WTC11 (cell line): Measurements from ENCODE around the gene SF3B4. TPM values are rescaled to one million over a fixed set of nuclear protein-coding genes. Genes with fewer than 3 reads are reported as not detected.

Experiments used
- ATAC-seq: fragments of 200-7000 bp; cut with Tn5 transposase; 2 replicates; pipeline ENCODE4 v1.10.0; 2021; ENCODE audit warnings: mild to moderate bottlenecking, moderate library complexity
- CTCF ChIA-PET: fragments of 300-600 bp; sonication (Branson Sonifier 250); formaldehyde crosslinking; loops from one replicate; lab custom pipeline; 2021; ENCODE audit warnings: antibody characterized with exemption; lab: Charles Lee
- POLR2A ChIA-PET: fragments of 350-600 bp; sonication (Branson Sonifier 250); formaldehyde crosslinking; loops from one replicate; lab custom pipeline; 2021; ENCODE audit warnings: antibody characterized with exemption; lab: Charles Lee
- DNase-seq: peaks from one replicate; pipeline ENCODE4 v3.0.0; 2021; ENCODE audit warnings: low spot score
- H3K27ac Mint-ChIP-seq: 2 replicates; pipeline ENCODE4 v1.8.0; 2021; ENCODE audit warnings: mixed read lengths
- H3K27me3 Mint-ChIP-seq: 2 replicates; pipeline ENCODE4 v1.8.0; 2021; ENCODE audit warnings: low read depth, mild to moderate bottlenecking, moderate library complexity, mixed read lengths
- H3K36me3 Mint-ChIP-seq: 2 replicates; pipeline ENCODE4 v1.8.0; 2021; ENCODE audit warnings: mixed read lengths
- H3K4me1 Mint-ChIP-seq: 2 replicates; pipeline ENCODE4 v1.8.0; 2022; ENCODE audit warnings: mixed read lengths
- H3K4me3 Mint-ChIP-seq: 2 replicates; pipeline ENCODE4 v1.8.0; 2021; ENCODE audit warnings: mild to moderate bottlenecking, moderate library complexity, mixed read lengths
- H3K9me3 Mint-ChIP-seq: 2 replicates; pipeline ENCODE4 v1.8.0; 2021; ENCODE audit warnings: mixed read lengths
- ATF3 ChIP-seq: sonication (generic); formaldehyde crosslinking; conservative IDR thresholded peaks from 2 replicates; pipeline ENCODE4 v1.8.1; 2022; ENCODE audit warnings: mild to moderate bottlenecking, missing genetic modification reagents
- CBFB ChIP-seq: sonication (generic); formaldehyde crosslinking; IDR thresholded peaks from 2 replicates; pipeline ENCODE4 v1.8.1; 2022; ENCODE audit warnings: mild to moderate bottlenecking, low read depth, missing genetic modification reagents
- CTCF ChIP-seq: fragments of 200-600 bp; IDR thresholded peaks from 2 replicates; pipeline ENCODE4 v1.8.0; 2022; ENCODE audit warnings: antibody characterized with exemption
- E2F1 ChIP-seq: sonication (generic); formaldehyde crosslinking; IDR thresholded peaks from 2 replicates; pipeline ENCODE4 v1.8.0; 2022; ENCODE audit warnings: mild to moderate bottlenecking, missing genetic modification reagents
- E2F5 ChIP-seq: sonication (generic); formaldehyde crosslinking; IDR thresholded peaks from 2 replicates; pipeline ENCODE4 v1.8.1; 2022; ENCODE audit warnings: mild to moderate bottlenecking, moderate library complexity, missing genetic modification reagents
- ELF4 ChIP-seq: sonication (generic); formaldehyde crosslinking; IDR thresholded peaks from 2 replicates; pipeline ENCODE4 v1.8.1; 2022; ENCODE audit warnings: low read depth, mild to moderate bottlenecking, moderate library complexity, missing genetic modification reagents
- ESRRA ChIP-seq: sonication (generic); formaldehyde crosslinking; IDR thresholded peaks from 2 replicates; pipeline ENCODE4 v1.8.1; 2022; ENCODE audit warnings: mild to moderate bottlenecking, missing genetic modification reagents, borderline replicate concordance
- ETV6 ChIP-seq: sonication (generic); formaldehyde crosslinking; IDR thresholded peaks from 2 replicates; pipeline ENCODE4 v1.8.1; 2022; ENCODE audit warnings: mild to moderate bottlenecking, missing genetic modification reagents
- FOXK1 ChIP-seq: sonication (generic); formaldehyde crosslinking; IDR thresholded peaks from 2 replicates; pipeline ENCODE4 v1.8.0; 2022; ENCODE audit warnings: mild to moderate bottlenecking, moderate library complexity, missing genetic modification reagents
- FOXP1 ChIP-seq: sonication (generic); formaldehyde crosslinking; IDR thresholded peaks from 2 replicates; pipeline ENCODE4 v1.8.0; 2022; ENCODE audit warnings: missing genetic modification reagents, mild to moderate bottlenecking, moderate library complexity, borderline replicate concordance
- FOXP4 ChIP-seq: sonication (generic); formaldehyde crosslinking; IDR thresholded peaks from 2 replicates; pipeline ENCODE4 v1.8.0; 2022; ENCODE audit warnings: mild to moderate bottlenecking, missing genetic modification reagents
- IRF1 ChIP-seq: sonication (generic); formaldehyde crosslinking; IDR thresholded peaks from 2 replicates; pipeline ENCODE4 v1.8.0; 2023; ENCODE audit warnings: missing genetic modification reagents
- JUN ChIP-seq: sonication (generic); formaldehyde crosslinking; IDR thresholded peaks from 2 replicates; pipeline ENCODE4 v1.8.0; 2023; ENCODE audit warnings: mild to moderate bottlenecking, missing genetic modification reagents
- KAT7 ChIP-seq: sonication (generic); formaldehyde crosslinking; IDR thresholded peaks from 2 replicates; pipeline ENCODE4 v1.8.1; 2023; ENCODE audit warnings: missing genetic modification reagents, mild to moderate bottlenecking, borderline replicate concordance
- NR2C2 ChIP-seq: sonication (generic); formaldehyde crosslinking; IDR thresholded peaks from 2 replicates; pipeline ENCODE4 v1.8.0; 2022; ENCODE audit warnings: mild to moderate bottlenecking, missing genetic modification reagents
- NR3C1 ChIP-seq: sonication (generic); formaldehyde crosslinking; conservative IDR thresholded peaks from 2 replicates; pipeline ENCODE4 v1.8.1; 2023; ENCODE audit warnings: low read depth, mild to moderate bottlenecking, missing genetic modification reagents
- TEAD1 ChIP-seq: sonication (generic); formaldehyde crosslinking; IDR thresholded peaks from 2 replicates; pipeline ENCODE4 v1.8.0; 2022; ENCODE audit warnings: mild to moderate bottlenecking, missing genetic modification reagents
- ZBTB43 ChIP-seq: sonication (generic); formaldehyde crosslinking; IDR thresholded peaks from 2 replicates; pipeline ENCODE4 v1.8.1; 2023; ENCODE audit warnings: mild to moderate bottlenecking, missing genetic modification reagents
- ZNF281 ChIP-seq: sonication (generic); formaldehyde crosslinking; IDR thresholded peaks from 2 replicates; pipeline ENCODE4 v1.8.0; 2023; ENCODE audit warnings: mild to moderate bottlenecking, missing genetic modification reagents
- ZNF396 ChIP-seq: fragments of 250-450 bp; sonication (Bioruptor Pico); IDR thresholded peaks from 2 replicates; pipeline ENCODE4 v1.8.0; 2021; ENCODE audit warnings: mild to moderate bottlenecking, moderate library complexity, borderline replicate concordance
- ZNF416 ChIP-seq: fragments of 250-450 bp; sonication (Bioruptor Pico); IDR thresholded peaks from 2 replicates; pipeline ENCODE4 v1.9.0; 2021; ENCODE audit warnings: mild to moderate bottlenecking, inconsistent platforms
- ZNF671 ChIP-seq: fragments of 250-450 bp; sonication (Bioruptor Pico); IDR thresholded peaks from 2 replicates; pipeline ENCODE4 v1.8.0; 2021; ENCODE audit warnings: mild to moderate bottlenecking
- total RNA-seq: library from RNA; stranded (reverse); gene quantifications from 3 replicates; pipeline ENCODE4 v1.2.3, GENCODE V29; 2021

The SF3B4 gene
- total RNA-seq, 1 experiment from 2014 or later = 90.1 TPM

GRCh38 chr1:149967041-149967440, 39.4 kb upstream of the SF3B4 start (continued):
- TF ChIP-seq ZNF281 (CRISPR knock-in tag) = no peak
- no peak for TF ChIP-seq IRF1 (CRISPR knock-in tag)
- no peak for TF ChIP-seq NR3C1 (CRISPR knock-in tag)
- TF ChIP-seq, all 79 proteins: peak for 0

- Mint-ChIP-seq H3K36me3 (peaks cover 46% of the 10 kb centered on the region), H3K4me3 (no peak overlapping the region), H3K9me3 (no peaks in the 10 kb centered on the region), H3K27ac (no peak overlapping the region), H3K27me3 (no peaks in the 10 kb centered on the region), H3K4me1 (no peaks in the 10 kb centered on the region)
- ATAC-seq = no peak
- no peak for DNase-seq
- TF ChIP-seq CTCF = no peak
- TF ChIP-seq E2F1 (CRISPR knock-in tag) = no peak
- TF ChIP-seq ZBTB43 = no peak
- no peak for TF ChIP-seq ESRRA (CRISPR knock-in tag)
- TF ChIP-seq CBFB = no peak
- no peak for TF ChIP-seq ETV6 (CRISPR knock-in tag)
- no peak for TF ChIP-seq ELF4 (CRISPR knock-in tag)
- TF ChIP-seq E2F5 = no peak
- no peak for TF ChIP-seq ATF3
- no peak for TF ChIP-seq NR2C2 (CRISPR knock-in tag)
- TF ChIP-seq KAT7 (CRISPR knock-in tag) = no peak
- no peak for TF ChIP-seq ZNF416
- TF ChIP-seq ZNF281 (CRISPR knock-in tag) = no peak
- TF ChIP-seq FOXP1 = no peak
- TF ChIP-seq TEAD1 = no peak
- no peak for TF ChIP-seq ZNF396 (CRISPR knock-in tag)
- TF ChIP-seq JUN (CRISPR knock-in tag) = no peak
- TF ChIP-seq ZNF671 = no peak
- no peak for TF ChIP-seq FOXK1 (CRISPR knock-in tag)
- no peak for TF ChIP-seq FOXP4
- CTCF ChIA-PET = interaction anchor here (1.9 kb wide), 1 partner anchor 221 kb away, joined by 6 read pairs; no protein-coding TSS in a partner anchor
- POLR2A ChIA-PET = no interaction called here
Observed at GRCh38 chr1:149966405-149966804, 38.8 kb upstream of the SF3B4 start.
